SK-N-SH treated with all-trans-retinoic acid at 6 μM for 48 hours (cell line): ENCODE data around the gene CDYL.

Experiments
- CSDC2 ChIP-seq: fragments of 250-450 bp; sonication (Bioruptor Pico); IDR thresholded peaks from 2 replicates; pipeline ENCODE4 v1.5.0; 2020; ENCODE audit warnings: mild to moderate bottlenecking, moderate library complexity
- GLIS3 ChIP-seq: fragments of 250-450 bp; sonication (Bioruptor Pico); IDR thresholded peaks from 2 replicates; pipeline ENCODE4 v1.5.0; 2020; ENCODE audit warnings: mild to moderate bottlenecking, moderate library complexity
- OSR1 ChIP-seq: fragments of 250-450 bp; sonication (Bioruptor Pico); IDR thresholded peaks from 2 replicates; pipeline ENCODE4 v1.8.0; 2022; ENCODE audit warnings: moderate library complexity, mild to moderate bottlenecking, inconsistent platforms
- PPARA ChIP-seq: fragments of 250-450 bp; sonication (Bioruptor Pico); IDR thresholded peaks from 2 replicates; pipeline ENCODE4 v1.5.0; 2020; ENCODE audit warnings: mild to moderate bottlenecking, borderline replicate concordance
- SNAI2 ChIP-seq: fragments of 250-450 bp; sonication (Bioruptor Pico); IDR thresholded peaks from 2 replicates; pipeline ENCODE4 v1.5.0; 2020; ENCODE audit warnings: mild to moderate bottlenecking, moderate library complexity
- TOX ChIP-seq: fragments of 250-450 bp; sonication (Bioruptor Pico); IDR thresholded peaks from 2 replicates; pipeline ENCODE4 v1.8.0; 2021; ENCODE audit warnings: mild to moderate bottlenecking, moderate library complexity, borderline replicate concordance
- ZC3H10 ChIP-seq: fragments of 250-450 bp; sonication (Bioruptor Pico); IDR thresholded peaks from 2 replicates; pipeline ENCODE4 v1.5.1; 2021; ENCODE audit warnings: mild to moderate bottlenecking, moderate library complexity
- ZFP3 ChIP-seq: fragments of 250-450 bp; sonication (Bioruptor Pico); IDR thresholded peaks from 2 replicates; pipeline ENCODE4 v1.5.0; 2020; ENCODE audit warnings: mild to moderate bottlenecking, moderate library complexity
- ZNF565 ChIP-seq: fragments of 450-650 bp; formaldehyde crosslinking; conservative IDR thresholded peaks from 2 replicates; pipeline ENCODE4 v1.5.0; 2020; ENCODE audit warnings: low read depth, mild to moderate bottlenecking, moderate library complexity
- TF ChIP-seq, protein P1 (sequence below): fragments of 250-450 bp; sonication (Bioruptor Pico); IDR thresholded peaks from 2 replicates; pipeline ENCODE4 v1.5.1; 2020; ENCODE audit warnings: low read depth, mild to moderate bottlenecking, moderate library complexity
- TF ChIP-seq, protein P2 (sequence below): fragments of 250-450 bp; sonication (Bioruptor Pico); IDR thresholded peaks from 2 replicates; pipeline ENCODE4 v1.8.0; 2020; ENCODE audit warnings: mild to moderate bottlenecking, moderate library complexity, borderline replicate concordance
- TF ChIP-seq, protein P3 (sequence below): fragments of 250-450 bp; sonication (Bioruptor Pico); IDR thresholded peaks from 2 replicates; pipeline ENCODE4 v1.5.1; 2021; ENCODE audit warnings: mild to moderate bottlenecking, moderate library complexity

DNA sequence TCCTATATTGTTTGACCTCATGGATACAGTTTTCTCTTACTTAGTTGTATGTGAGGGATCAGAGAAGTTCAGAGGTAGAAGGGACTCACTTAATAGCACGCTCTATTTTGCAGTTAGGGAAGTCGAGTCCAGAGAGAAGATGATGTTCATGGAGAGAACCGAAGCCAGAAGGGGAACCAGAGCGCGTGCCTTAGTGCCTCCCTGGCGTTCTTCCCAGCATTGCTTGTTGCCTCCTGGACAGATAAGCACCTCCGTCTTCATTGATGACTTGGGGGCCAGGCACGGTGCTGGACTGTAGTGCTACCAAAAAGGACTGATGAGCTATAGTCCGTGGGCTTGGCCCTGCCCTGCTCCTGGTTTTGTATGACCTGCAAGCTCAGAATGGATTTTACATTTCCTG is 117.8 kb downstream of the CDYL start:
- TF ChIP-seq PPARA (CRISPR knock-in tag): no peak
- TF ChIP-seq ZNF565 (CRISPR knock-in tag): no peak
- TF ChIP-seq, protein P1, sequence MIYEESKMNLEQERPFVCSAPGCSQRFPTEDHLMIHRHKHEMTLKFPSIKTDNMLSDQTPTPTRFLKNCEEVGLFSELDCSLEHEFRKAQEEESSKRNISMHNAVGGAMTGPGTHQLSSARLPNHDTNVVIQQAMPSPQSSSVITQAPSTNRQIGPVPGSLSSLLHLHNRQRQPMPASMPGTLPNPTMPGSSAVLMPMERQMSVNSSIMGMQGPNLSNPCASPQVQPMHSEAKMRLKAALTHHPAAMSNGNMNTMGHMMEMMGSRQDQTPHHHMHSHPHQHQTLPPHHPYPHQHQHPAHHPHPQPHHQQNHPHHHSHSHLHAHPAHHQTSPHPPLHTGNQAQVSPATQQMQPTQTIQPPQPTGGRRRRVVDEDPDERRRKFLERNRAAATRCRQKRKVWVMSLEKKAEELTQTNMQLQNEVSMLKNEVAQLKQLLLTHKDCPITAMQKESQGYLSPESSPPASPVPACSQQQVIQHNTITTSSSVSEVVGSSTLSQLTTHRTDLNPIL: no peak
- TF ChIP-seq CSDC2 (CRISPR knock-in tag): no peak
- TF ChIP-seq SNAI2: no peak
- no peak for TF ChIP-seq TOX (CRISPR knock-in tag)
- TF ChIP-seq, protein P2, sequence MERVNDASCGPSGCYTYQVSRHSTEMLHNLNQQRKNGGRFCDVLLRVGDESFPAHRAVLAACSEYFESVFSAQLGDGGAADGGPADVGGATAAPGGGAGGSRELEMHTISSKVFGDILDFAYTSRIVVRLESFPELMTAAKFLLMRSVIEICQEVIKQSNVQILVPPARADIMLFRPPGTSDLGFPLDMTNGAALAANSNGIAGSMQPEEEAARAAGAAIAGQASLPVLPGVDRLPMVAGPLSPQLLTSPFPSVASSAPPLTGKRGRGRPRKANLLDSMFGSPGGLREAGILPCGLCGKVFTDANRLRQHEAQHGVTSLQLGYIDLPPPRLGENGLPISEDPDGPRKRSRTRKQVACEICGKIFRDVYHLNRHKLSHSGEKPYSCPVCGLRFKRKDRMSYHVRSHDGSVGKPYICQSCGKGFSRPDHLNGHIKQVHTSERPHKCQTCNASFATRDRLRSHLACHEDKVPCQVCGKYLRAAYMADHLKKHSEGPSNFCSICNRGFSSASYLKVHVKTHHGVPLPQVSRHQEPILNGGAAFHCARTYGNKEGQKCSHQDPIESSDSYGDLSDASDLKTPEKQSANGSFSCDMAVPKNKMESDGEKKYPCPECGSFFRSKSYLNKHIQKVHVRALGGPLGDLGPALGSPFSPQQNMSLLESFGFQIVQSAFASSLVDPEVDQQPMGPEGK: no peak
- no peak for TF ChIP-seq GLIS3
- TF ChIP-seq ZC3H10: no peak
- TF ChIP-seq ZFP3: no peak
- TF ChIP-seq OSR1: no peak
- TF ChIP-seq, protein P3, sequence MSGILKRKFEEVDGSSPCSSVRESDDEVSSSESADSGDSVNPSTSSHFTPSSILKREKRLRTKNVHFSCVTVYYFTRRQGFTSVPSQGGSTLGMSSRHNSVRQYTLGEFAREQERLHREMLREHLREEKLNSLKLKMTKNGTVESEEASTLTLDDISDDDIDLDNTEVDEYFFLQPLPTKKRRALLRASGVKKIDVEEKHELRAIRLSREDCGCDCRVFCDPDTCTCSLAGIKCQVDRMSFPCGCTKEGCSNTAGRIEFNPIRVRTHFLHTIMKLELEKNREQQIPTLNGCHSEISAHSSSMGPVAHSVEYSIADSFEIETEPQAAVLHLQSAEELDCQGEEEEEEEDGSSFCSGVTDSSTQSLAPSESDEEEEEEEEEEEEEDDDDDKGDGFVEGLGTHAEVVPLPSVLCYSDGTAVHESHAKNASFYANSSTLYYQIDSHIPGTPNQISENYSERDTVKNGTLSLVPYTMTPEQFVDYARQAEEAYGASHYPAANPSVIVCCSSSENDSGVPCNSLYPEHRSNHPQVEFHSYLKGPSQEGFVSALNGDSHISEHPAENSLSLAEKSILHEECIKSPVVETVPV (CRISPR knock-in tag): no peak
